Activated CD4-positive, CD25-positive, alpha-beta regulatory T cell treated with anti-CD3 and anti-CD28 coated beads, Interleukin-2, amount 50 U/mL, for 16 hours (primary cell): ENCODE results near the gene LRBA.

Experiments
- DNase-seq: peaks from one replicate; pipeline ENCODE4 v3.0.0-alpha.2; 2020; ENCODE audit warnings: low read depth, low spot score

The LRBA gene

GRCh38 chr4:150369434-150370380 is 645.4 kb downstream of the LRBA start:
- DNase-seq: no peak

DNA sequence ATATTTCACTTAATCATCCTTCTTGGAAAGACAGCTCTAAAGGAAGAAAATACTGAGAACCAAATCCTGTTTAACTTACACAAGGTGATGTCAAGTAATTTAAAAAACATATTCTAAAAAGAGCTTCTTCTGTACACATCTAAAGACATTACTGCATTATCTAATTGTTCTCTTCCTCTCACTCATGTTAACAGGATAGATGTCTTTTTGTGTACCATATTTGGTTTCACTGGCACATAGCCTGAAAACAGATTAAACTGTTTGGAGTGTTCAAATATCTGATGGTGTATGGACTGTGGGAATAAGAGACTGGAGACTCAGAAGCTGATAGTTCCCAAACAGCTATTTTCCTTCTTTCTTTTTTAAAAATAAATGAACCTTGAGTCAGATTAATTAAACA is 646.4 kb downstream of the LRBA start:
- no peak for DNase-seq

DNA sequence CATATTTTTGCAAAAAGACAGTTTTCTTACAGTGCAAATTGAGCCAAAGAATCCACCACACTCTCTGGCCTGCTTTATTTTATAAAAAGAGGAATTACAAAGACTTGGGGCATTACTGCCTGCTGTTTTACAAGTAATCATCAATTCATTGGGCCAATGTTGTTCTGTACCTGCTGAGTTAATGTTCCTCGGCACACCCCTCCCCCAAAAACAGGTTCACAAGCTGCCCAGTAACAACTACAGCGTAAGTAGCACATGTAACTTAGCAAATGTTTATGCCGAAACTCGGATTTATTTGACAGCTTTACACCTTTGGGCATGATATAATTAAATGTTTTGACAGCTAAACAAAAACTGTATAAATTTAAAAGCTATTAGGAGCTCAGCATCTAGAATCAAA is 647.8 kb downstream of the LRBA start:
- DNase-seq: no peak

DNA sequence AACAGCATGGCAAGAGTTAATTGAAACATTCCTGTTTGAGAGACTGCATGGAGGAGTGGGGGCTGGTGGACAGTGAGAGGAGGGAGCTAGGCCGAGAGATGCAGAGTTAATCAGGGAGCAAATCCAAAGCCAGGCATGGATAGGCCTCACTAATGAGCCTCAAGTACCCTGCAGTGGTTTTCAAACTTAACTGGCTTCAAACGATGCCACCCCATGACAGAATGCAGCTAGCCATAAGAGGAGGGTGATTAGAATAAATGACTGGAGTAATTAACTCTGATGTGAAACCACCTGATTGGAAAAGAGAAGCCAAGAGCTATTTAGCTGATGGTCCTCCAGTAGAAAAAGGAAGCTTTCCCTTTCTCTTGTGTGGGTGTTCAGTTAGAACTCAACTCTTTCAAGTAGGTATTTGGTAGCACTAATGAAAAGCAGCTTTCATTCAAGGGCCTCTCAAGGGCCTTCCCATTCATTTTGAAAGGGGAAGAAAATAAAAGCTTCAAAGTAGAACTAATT is 648.5 kb downstream of the LRBA start:
- no peak for DNase-seq

- DNase-seq: no peak
Measured at GRCh38 chr4:150363721-150364688, 651.1 kb downstream of the LRBA start.

DNA sequence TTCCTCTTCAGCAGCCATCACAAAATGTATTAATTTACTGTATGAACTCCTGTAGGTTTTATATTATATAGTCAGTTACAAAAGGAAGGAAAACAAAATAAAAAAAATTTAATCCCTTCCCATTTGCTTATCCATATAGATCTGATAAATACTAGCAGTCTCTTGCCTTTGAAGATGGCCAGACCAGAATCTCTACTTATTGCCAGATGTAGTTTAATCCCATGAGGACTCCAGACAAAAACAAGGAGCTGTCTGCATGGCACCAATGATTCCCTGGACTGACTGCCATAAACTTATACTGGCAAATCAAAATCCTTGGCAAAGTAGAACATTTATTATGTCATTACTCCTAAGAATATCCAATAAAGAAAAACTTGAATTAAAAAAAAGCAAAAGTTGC is 656.4 kb downstream of the LRBA start:
- no peak for DNase-seq

DNA sequence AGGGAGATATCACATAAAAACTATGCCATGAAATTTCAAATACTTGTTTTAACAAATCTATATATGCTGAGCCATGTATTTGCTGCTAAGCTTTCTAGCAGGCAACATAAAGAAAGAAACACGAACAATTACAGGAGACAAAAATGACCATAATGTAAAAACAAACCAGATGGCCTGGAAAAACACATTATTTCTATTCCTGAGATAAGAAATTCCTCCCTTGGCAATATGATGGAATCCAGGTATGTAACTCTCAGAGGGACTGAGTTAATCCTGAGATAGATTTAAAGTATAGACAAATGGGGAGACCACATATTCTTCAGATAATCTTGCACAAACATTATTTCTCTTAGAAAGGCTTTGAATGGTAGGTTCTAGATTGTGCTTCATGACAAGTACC is 657.3 kb downstream of the LRBA start:
- no peak for DNase-seq

DNA sequence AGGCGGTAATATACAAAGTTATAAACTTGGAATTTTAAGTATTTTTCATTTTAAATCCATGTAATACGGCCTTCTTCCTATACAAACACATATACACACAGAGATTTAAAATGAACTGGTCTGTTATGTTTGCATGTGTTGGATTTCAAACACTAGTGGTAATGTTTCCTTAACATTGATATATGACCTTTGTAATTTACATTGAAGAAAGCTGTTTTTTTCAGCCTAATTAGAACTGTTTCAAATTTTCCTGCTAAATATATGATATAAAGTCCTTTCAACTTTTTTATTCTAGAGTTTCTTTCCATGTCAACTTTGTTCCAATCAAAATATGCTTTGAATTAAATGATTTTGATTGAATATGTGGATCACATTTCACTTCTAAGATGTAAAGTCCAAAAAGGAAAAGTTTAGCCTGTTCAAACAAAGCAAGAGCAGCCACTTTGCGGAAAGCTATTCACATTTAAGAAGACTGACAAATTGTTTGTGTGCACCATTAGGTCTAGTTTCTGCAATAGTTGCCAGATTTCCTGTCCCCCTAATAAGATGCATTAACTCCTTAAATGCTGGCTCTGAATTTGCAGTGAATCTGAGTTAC is 659.1 kb downstream of the LRBA start:
- no peak for DNase-seq

- DNase-seq: no peak
Measured at GRCh38 chr4:150355418-150355817, 659.7 kb downstream of the LRBA start.

- DNase-seq: no peak
Measured at GRCh38 chr4:150354214-150354796, 660.8 kb downstream of the LRBA start.

GRCh38 chr4:150348079-150348478 is 667.0 kb downstream of the LRBA start:
- no peak for DNase-seq

- DNase-seq: no peak
Measured at GRCh38 chr4:150345207-150345744, 669.8 kb downstream of the LRBA start.

GRCh38 chr4:150343796-150344195 is 671.3 kb downstream of the LRBA start:
- no peak for DNase-seq

- DNase-seq: no peak
Measured at GRCh38 chr4:150342945-150343344, 672.1 kb downstream of the LRBA start.

DNA sequence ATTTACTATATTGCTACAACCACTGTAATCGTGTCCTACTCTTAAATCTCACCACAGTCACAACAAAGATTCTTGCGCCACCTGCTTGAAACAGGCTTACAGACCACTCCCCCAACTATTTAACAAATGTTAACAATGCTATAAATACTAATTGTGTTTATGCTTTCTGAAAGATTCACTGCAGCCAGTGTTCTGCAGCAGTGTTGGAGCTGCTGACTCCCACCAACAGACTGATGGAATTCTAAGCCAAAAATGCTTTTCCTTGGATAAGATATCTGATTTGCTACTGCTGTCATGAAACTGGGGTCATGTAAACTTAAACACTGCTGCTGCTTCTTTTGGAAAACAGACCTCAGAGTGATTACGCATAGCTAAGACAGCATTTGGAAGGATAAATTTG is 677.4 kb downstream of the LRBA start:
- no peak for DNase-seq

GRCh38 chr4:150336676-150337412 is 678.2 kb downstream of the LRBA start:
- no peak for DNase-seq

- DNase-seq: no peak
Measured at GRCh38 chr4:150332961-150333360, 682.1 kb downstream of the LRBA start.

DNA sequence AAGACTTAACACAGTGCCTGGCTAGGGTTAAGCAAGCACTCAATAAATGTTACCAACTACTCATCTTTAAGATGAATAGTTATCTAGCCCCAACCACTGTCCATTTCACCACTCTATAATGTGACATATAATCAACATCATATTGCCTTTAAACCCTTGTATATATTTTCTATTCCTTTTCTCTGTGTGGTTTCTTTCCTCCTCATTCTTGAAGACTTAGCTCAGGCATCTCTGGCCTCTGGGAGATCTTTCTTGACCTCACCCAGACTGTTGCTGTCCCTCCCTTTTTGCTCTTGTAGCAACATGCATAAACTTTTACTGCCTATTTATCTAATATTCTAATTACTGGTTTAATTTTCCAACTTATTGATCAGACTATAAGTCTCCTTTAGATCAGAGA is 683.0 kb downstream of the LRBA start:
- DNase-seq: no peak

DNA sequence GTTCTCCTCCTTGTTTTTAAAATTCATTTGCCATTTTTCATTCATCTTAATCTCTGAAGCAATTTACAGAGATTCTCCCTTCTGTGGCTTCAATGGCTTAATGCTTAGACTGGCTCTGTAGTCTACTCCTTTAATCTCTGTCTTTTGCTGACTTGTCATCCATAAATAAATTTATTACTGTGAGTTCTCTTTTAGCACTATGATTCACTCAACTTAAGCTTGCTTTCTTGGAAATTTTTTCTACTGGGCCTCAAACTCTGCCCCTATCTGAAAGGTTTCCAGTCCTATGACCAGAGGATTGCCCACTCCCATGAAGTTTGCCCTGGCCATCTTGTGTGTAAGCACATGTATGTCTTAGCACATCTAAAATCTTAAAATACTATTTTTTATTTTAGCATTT is 685.7 kb downstream of the LRBA start:
- DNase-seq: no peak

DNA sequence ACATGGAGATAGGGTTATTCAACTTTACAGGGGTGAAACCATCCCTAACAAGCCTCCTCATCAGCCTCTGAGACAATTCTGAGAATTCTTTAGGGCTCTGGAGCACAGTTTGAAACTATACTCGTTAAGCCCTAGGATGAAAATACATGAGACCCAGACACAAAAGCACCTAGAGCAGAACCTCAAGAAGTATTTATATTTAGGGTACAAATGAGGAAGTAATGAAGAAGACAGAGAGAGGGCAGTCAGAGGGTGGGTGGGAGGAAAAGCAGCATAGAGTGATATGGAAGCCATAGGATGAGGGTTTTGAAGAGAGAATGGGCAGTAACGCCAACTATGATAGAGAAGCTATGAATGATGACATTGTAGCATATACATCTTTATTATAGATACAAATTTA is 686.6 kb downstream of the LRBA start:
- DNase-seq: no peak
